Measurements from ENCODE around the gene DDIT3.

DNA sequence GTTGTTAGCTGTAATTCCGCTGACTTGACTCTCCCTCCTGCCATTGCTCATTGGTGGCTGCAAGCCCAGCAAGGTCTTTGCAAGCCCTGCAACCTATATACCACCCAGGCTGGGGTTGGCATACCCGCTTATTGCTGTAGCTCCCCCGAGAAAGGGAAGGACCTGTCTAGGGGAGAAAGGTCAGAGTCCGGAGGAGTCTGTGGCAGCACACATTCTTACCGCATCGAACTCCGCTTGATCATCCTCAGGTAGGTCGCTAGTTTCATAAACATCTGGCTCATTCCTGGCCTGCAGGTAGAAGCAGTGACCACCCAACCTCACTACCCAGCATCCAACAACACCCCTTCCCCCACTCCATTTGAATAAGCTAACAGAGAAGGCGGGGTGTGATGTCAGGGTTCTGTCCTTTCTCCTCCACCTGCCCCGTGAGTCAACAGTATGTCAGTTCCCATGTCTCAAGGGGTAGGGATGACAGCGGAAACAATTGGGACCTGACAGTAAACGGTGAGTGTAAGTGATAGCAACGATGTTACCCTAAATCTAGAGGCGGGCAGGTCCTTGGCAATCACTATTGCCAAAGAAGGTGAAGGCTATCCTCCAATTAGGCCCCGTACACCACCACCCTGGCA, 25.6 kb upstream of the DDIT3 start:
- TF ChIP-seq, protein P1, sequence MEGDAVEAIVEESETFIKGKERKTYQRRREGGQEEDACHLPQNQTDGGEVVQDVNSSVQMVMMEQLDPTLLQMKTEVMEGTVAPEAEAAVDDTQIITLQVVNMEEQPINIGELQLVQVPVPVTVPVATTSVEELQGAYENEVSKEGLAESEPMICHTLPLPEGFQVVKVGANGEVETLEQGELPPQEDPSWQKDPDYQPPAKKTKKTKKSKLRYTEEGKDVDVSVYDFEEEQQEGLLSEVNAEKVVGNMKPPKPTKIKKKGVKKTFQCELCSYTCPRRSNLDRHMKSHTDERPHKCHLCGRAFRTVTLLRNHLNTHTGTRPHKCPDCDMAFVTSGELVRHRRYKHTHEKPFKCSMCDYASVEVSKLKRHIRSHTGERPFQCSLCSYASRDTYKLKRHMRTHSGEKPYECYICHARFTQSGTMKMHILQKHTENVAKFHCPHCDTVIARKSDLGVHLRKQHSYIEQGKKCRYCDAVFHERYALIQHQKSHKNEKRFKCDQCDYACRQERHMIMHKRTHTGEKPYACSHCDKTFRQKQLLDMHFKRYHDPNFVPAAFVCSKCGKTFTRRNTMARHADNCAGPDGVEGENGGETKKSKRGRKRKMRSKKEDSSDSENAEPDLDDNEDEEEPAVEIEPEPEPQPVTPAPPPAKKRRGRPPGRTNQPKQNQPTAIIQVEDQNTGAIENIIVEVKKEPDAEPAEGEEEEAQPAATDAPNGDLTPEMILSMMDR (conservative IDR thresholded peaks at IDR 0.05; ENCODE audit: low read depth, low read length), result no peak
- no peak for TF ChIP-seq RAD21 (IDR thresholded peaks at IDR 0.05; ENCODE audit: low read length)
- no peak for TF ChIP-seq MXI1 (IDR thresholded peaks at IDR 0.05; ENCODE audit: borderline replicate concordance, low read depth, low read length)
- TF ChIP-seq FOS (IDR thresholded peaks at IDR 0.05; ENCODE audit: low read depth, low read length), result no peak
- TF ChIP-seq, protein P2, sequence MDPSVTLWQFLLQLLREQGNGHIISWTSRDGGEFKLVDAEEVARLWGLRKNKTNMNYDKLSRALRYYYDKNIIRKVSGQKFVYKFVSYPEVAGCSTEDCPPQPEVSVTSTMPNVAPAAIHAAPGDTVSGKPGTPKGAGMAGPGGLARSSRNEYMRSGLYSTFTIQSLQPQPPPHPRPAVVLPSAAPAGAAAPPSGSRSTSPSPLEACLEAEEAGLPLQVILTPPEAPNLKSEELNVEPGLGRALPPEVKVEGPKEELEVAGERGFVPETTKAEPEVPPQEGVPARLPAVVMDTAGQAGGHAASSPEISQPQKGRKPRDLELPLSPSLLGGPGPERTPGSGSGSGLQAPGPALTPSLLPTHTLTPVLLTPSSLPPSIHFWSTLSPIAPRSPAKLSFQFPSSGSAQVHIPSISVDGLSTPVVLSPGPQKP (IDR thresholded peaks at IDR 0.05; ENCODE audit: borderline replicate concordance, low read depth, low read length), result no peak
- TF ChIP-seq SMC3 (IDR thresholded peaks at IDR 0.05; ENCODE audit: low read depth, low read length), result no peak
- TF ChIP-seq POLR2A (IDR thresholded peaks at IDR 0.05; ENCODE audit: low read depth, low read length), result no peak
- TF ChIP-seq BHLHE40 (IDR thresholded peaks at IDR 0.05; ENCODE audit: low read depth, low read length), result no peak
- no peak for TF ChIP-seq RFX5 (IDR thresholded peaks at IDR 0.05; ENCODE audit: low read depth, low read length)
- no peak for TF ChIP-seq RCOR1 (IDR thresholded peaks at IDR 0.05; ENCODE audit: insufficient replicate concordance, low read length)
- TF ChIP-seq, protein P3, sequence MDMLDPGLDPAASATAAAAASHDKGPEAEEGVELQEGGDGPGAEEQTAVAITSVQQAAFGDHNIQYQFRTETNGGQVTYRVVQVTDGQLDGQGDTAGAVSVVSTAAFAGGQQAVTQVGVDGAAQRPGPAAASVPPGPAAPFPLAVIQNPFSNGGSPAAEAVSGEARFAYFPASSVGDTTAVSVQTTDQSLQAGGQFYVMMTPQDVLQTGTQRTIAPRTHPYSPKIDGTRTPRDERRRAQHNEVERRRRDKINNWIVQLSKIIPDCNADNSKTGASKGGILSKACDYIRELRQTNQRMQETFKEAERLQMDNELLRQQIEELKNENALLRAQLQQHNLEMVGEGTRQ (IDR thresholded peaks at IDR 0.05; ENCODE audit: low read depth, low read length), result no peak
- no peak for TF ChIP-seq NFE2L2 (IDR thresholded peaks at IDR 0.05; ENCODE audit: low read depth, low read length)
- no peak for TF ChIP-seq CEBPB (IDR thresholded peaks at IDR 0.05; ENCODE audit: low read depth, low read length)

All from IMR-90 (cell line).